BLaER1 treated with 17β-estradiol and CSF1 and Interleukin-3, amounts not matched to agents 10 nM and 100 nM (cell line): ENCODE data around the gene ERC1.
"Not testable (repeated sequence)": the region's sequence is repeated elsewhere in the genome, so short reads cannot be mapped to it uniquely, and the experiment has no call there.

Experiments used
- H3K27ac ChIP-seq, 11 experiments: shearing (Covaris generic); formaldehyde crosslinking; 2 replicates each; pipeline ENCODE4 v1.8.1; 2022
- H3K27me3 ChIP-seq, 11 experiments: shearing (Covaris generic); formaldehyde crosslinking; 2 replicates each; pipeline ENCODE4 v1.8.1; 2022
- H3K36me3 ChIP-seq, 11 experiments: shearing (Covaris generic); formaldehyde crosslinking; 2 replicates each; pipeline ENCODE4 v1.8.1; 2022
- H3K4me1 ChIP-seq, 10 experiments: shearing (Covaris generic); formaldehyde crosslinking; 2 replicates each; pipeline ENCODE4 v1.8.1; 2022
- H3K4me2 ChIP-seq, 11 experiments: shearing (Covaris generic); formaldehyde crosslinking; 2 replicates each; pipeline ENCODE4 v1.8.1; 2022
- H3K4me3 ChIP-seq, 10 experiments: shearing (Covaris generic); formaldehyde crosslinking; 2 replicates each; pipeline ENCODE4 v1.8.1; 2022
- H3K9ac ChIP-seq, 11 experiments: shearing (Covaris generic); formaldehyde crosslinking; 2 replicates each; pipeline ENCODE4 v1.8.1; 2022
- H3K9me3 ChIP-seq, 11 experiments: shearing (Covaris generic); formaldehyde crosslinking; replicated peaks in 1 of 11; 2 replicates each; pipeline ENCODE4 v1.8.1; 2022
- H4K20me1 ChIP-seq, 11 experiments: shearing (Covaris generic); formaldehyde crosslinking; 2 replicates each; pipeline ENCODE4 v1.8.1; 2022
- Cebpa-rat ChIP-seq, 11 experiments: shearing (Covaris generic); IDR thresholded peaks; 2 replicates each; pipeline ENCODE4 v1.8.1; 2022

The ERC1 gene

GRCh38 chr12:1078002-1078401, 87.0 kb downstream of the ERC1 start:
- Histone ChIP-seq H3K4me3 (no peak overlapping the region), H3K27ac (no peak overlapping the region), H3K36me3 (peaks cover 0 to 31% (median 8%) of the 10 kb centered on the region in 11 experiments; a peak in 12 of 22 replicates), H3K4me1 (peaks cover 0 to 24% (median 0%) of the 10 kb centered on the region in 10 experiments; a peak in 6 of 20 replicates), H4K20me1 (peaks cover 0 to 12% (median 2%) of the 10 kb centered on the region in 11 experiments; a peak in 9 of 22 replicates), H3K27me3 (no peaks in the 10 kb centered on the region), H3K4me2 (peak overlapping the region in 2 of 11 experiments; percentile 1 to 17; a peak in 2 of 22 replicates), H3K9ac (no peak overlapping the region), H3K9me3 (peaks cover 0 to 18% (median 10%) of the 10 kb centered on the region in 11 experiments; a peak in 12 of 22 replicates)
- no peak for TF ChIP-seq Cebpa-rat (IDR thresholded peaks at IDR 0.05)

- Histone ChIP-seq H3K4me3 (no peak overlapping the region), H3K9ac (no peak overlapping the region), H3K4me1 (peaks cover 0 to 16% (median 0%) of the 10 kb centered on the region in 10 experiments; a peak in 6 of 20 replicates), H3K36me3 (peaks cover 0 to 23% (median 8%) of the 10 kb centered on the region in 11 experiments; a peak in 12 of 22 replicates), H3K9me3 (peaks cover 0 to 18% (median 10%) of the 10 kb centered on the region in 11 experiments; a peak in 12 of 22 replicates), H3K27ac (no peak overlapping the region), H3K27me3 (no peaks in the 10 kb centered on the region), H4K20me1 (peaks cover 0 to 15% (median 0%) of the 10 kb centered on the region in 11 experiments; a peak in 6 of 22 replicates), H3K4me2 (no peak overlapping the region)
- no peak for TF ChIP-seq Cebpa-rat (IDR thresholded peaks at IDR 0.05)
Observed at GRCh38 chr12:1080520-1081223, 89.6 kb downstream of the ERC1 start.

GRCh38 chr12:1083151-1083888, 92.3 kb downstream of the ERC1 start:
- H3K4me3 ChIP-seq = no peak overlapping the region
- H3K9ac ChIP-seq = no peak overlapping the region
- H4K20me1 ChIP-seq = peaks cover 0 to 15% (median 0%) of the 10 kb centered on the region in 11 experiments; a peak in 4 of 22 replicates
- H3K36me3 ChIP-seq = peaks cover 0 to 23% (median 8%) of the 10 kb centered on the region in 11 experiments; a peak in 12 of 22 replicates
- no peak overlapping the region; a peak in 1 of 22 replicates for H3K27ac ChIP-seq
- H3K27me3 ChIP-seq = no peaks in the 10 kb centered on the region
- no peak overlapping the region for H3K4me2 ChIP-seq
- peaks cover 0 to 16% (median 10%) of the 10 kb centered on the region in 11 experiments; a peak in 12 of 22 replicates for H3K9me3 ChIP-seq
- no peak for TF ChIP-seq Cebpa-rat (IDR thresholded peaks at IDR 0.05)
- 0 out of 20 replicates have a peak, but pooled peaks cover 0 to under 1% (median 0%) of the 10 kb centered on the region in 10 experiments for H3K4me1 ChIP-seq

- H3K9ac ChIP-seq = no peak overlapping the region
- H3K27ac ChIP-seq = no peak overlapping the region
- H4K20me1 ChIP-seq = peaks cover 0 to 15% (median 0%) of the 10 kb centered on the region in 11 experiments; a peak in 4 of 22 replicates
- no peaks in the 10 kb centered on the region for H3K27me3 ChIP-seq
- peaks cover 0 to 23% (median 8%) of the 10 kb centered on the region in 11 experiments; a peak in 12 of 22 replicates for H3K36me3 ChIP-seq
- H3K9me3 ChIP-seq = peaks cover 0 to 12% (median 8%) of the 10 kb centered on the region in 11 experiments; a peak in 11 of 22 replicates
- H3K4me2 ChIP-seq = no peak overlapping the region
- no peak overlapping the region for H3K4me3 ChIP-seq
- TF ChIP-seq Cebpa-rat (IDR thresholded peaks at IDR 0.05) = no peak
- H3K4me1 ChIP-seq = no peaks in the 10 kb centered on the region
Observed at GRCh38 chr12:1083889-1084262, 92.9 kb downstream of the ERC1 start.

GRCh38 chr12:1091350-1091749, 100.3 kb downstream of the ERC1 start:
- H3K4me1 ChIP-seq = no peaks in the 10 kb centered on the region
- H3K27ac ChIP-seq = no peak overlapping the region
- no peak overlapping the region for H3K4me3 ChIP-seq
- peaks cover 0 to 7% (median 0%) of the 10 kb centered on the region in 11 experiments; a peak in 2 of 22 replicates for H3K36me3 ChIP-seq
- no peak overlapping the region for H3K4me2 ChIP-seq
- H3K27me3 ChIP-seq = no peaks in the 10 kb centered on the region
- H3K9ac ChIP-seq = 0 out of 22 replicates have a peak overlapping the region, but pooled peaks of 1 of the 11 experiments have one; percentile 29
- H4K20me1 ChIP-seq = peaks cover 0 to 36% (median 12%) of the 10 kb centered on the region in 11 experiments; a peak in 11 of 22 replicates
- H3K9me3 ChIP-seq = no peaks in the 10 kb centered on the region
- TF ChIP-seq Cebpa-rat (IDR thresholded peaks at IDR 0.05) = no peak

GRCh38 chr12:1093166-1093751, 102.2 kb downstream of the ERC1 start:
- H3K4me2 ChIP-seq = no peak overlapping the region
- peaks cover 0 to 11% (median 2%) of the 10 kb centered on the region in 11 experiments; a peak in 6 of 22 replicates for H3K36me3 ChIP-seq
- H3K9me3 ChIP-seq = no peaks in the 10 kb centered on the region
- H3K4me1 ChIP-seq = no peaks in the 10 kb centered on the region
- no peak overlapping the region for H3K9ac ChIP-seq
- H4K20me1 ChIP-seq = peaks cover 0 to 45% (median 14%) of the 10 kb centered on the region in 11 experiments; a peak in 12 of 22 replicates
- H3K4me3 ChIP-seq = no peak overlapping the region
- no peak overlapping the region for H3K27ac ChIP-seq
- TF ChIP-seq Cebpa-rat (IDR thresholded peaks at IDR 0.05) = no peak
- H3K27me3 ChIP-seq = no peaks in the 10 kb centered on the region

- peaks cover 0 to 56% (median 19%) of the 10 kb centered on the region in 11 experiments; a peak in 12 of 22 replicates for H4K20me1 ChIP-seq
Observed at GRCh38 chr12:1094714-1095113, 103.7 kb downstream of the ERC1 start.

GRCh38 chr12:1099158-1099557, 108.1 kb downstream of the ERC1 start:
- no peak overlapping the region for H3K4me2 ChIP-seq
- H3K4me3 ChIP-seq = no peak overlapping the region
- no peak for TF ChIP-seq Cebpa-rat (IDR thresholded peaks at IDR 0.05)
- H3K9ac ChIP-seq = no peak overlapping the region
- peaks cover 5 to 22% (median 7%) of the 10 kb centered on the region in 10 experiments; a peak in 11 of 20 replicates for H3K4me1 ChIP-seq
- peaks cover 0 to 30% (median 6%) of the 10 kb centered on the region in 11 experiments; a peak in 10 of 22 replicates for H3K36me3 ChIP-seq
- no peak overlapping the region for H3K27ac ChIP-seq
- H4K20me1 ChIP-seq = peaks cover 0 to 64% (median 24%) of the 10 kb centered on the region in 11 experiments; a peak in 11 of 22 replicates
- no peaks in the 10 kb centered on the region for H3K9me3 ChIP-seq
- no peaks in the 10 kb centered on the region for H3K27me3 ChIP-seq

More at GRCh38 chr12:1094714-1095113, 103.7 kb downstream of the ERC1 start:
- Histone ChIP-seq H3K36me3 (peaks cover 0 to 18% (median 2%) of the 10 kb centered on the region in 11 experiments; a peak in 6 of 22 replicates), H3K27ac (no peak overlapping the region), H3K4me2 (no peak overlapping the region), H3K9me3 (no peaks in the 10 kb centered on the region), H3K27me3 (no peaks in the 10 kb centered on the region), H3K4me3 (no peak overlapping the region), H3K4me1 (no peaks in the 10 kb centered on the region), H3K9ac (no peak overlapping the region)
- no peak for TF ChIP-seq Cebpa-rat (IDR thresholded peaks at IDR 0.05)

- H3K4me2 ChIP-seq = not testable (repeated sequence)
Observed at GRCh38 chr12:1099618-1100017, 108.6 kb downstream of the ERC1 start.

More at GRCh38 chr12:1099618-1100017, 108.6 kb downstream of the ERC1 start:
- H3K4me1 ChIP-seq = peaks cover 5 to 22% (median 9%) of the 10 kb centered on the region in 10 experiments; a peak in 11 of 20 replicates
- peaks cover 0 to 64% (median 21%) of the 10 kb centered on the region in 11 experiments; a peak in 11 of 22 replicates for H4K20me1 ChIP-seq
- not testable (repeated sequence) for H3K9ac ChIP-seq, H3K4me3 ChIP-seq, H3K9me3 ChIP-seq, H3K27me3 ChIP-seq, H3K27ac ChIP-seq
- H3K36me3 ChIP-seq = peaks cover 0 to 35% (median 6%) of the 10 kb centered on the region in 11 experiments; a peak in 11 of 22 replicates
